NB4 (cell line): Measurements from ENCODE around the gene ACLY.

Experiments used
- POLR2A ChIP-seq: IDR thresholded peaks from 2 replicates; pipeline ENCODE4 v1.6.1; 2011; ENCODE audit warnings: mild to moderate bottlenecking; ENCODE audit not compliant: insufficient read length; ENCODE audit errors: extremely low read depth
- TF ChIP-seq, protein P1 (sequence below): IDR thresholded peaks from one replicate; pipeline ENCODE4 v1.5.1; 2012; ENCODE audit warnings: low read depth, low read length

- TF ChIP-seq, protein P1, sequence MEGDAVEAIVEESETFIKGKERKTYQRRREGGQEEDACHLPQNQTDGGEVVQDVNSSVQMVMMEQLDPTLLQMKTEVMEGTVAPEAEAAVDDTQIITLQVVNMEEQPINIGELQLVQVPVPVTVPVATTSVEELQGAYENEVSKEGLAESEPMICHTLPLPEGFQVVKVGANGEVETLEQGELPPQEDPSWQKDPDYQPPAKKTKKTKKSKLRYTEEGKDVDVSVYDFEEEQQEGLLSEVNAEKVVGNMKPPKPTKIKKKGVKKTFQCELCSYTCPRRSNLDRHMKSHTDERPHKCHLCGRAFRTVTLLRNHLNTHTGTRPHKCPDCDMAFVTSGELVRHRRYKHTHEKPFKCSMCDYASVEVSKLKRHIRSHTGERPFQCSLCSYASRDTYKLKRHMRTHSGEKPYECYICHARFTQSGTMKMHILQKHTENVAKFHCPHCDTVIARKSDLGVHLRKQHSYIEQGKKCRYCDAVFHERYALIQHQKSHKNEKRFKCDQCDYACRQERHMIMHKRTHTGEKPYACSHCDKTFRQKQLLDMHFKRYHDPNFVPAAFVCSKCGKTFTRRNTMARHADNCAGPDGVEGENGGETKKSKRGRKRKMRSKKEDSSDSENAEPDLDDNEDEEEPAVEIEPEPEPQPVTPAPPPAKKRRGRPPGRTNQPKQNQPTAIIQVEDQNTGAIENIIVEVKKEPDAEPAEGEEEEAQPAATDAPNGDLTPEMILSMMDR, result no peak
- no peak for TF ChIP-seq POLR2A
Observed at GRCh38 chr17:41912925-41913324, 5.8 kb downstream of the ACLY start.
